GM12872 (cell line): ENCODE measurements around the gene OSBPL6.

Experiments
- TF ChIP-seq, protein P1 (sequence below): IDR thresholded peaks from 3 replicates; pipeline ENCODE4 v1.5.1; 2011; ENCODE audit warnings: low read depth, mild to moderate bottlenecking, low read length, moderate library complexity; ENCODE audit not compliant: insufficient read depth

The OSBPL6 gene

DNA sequence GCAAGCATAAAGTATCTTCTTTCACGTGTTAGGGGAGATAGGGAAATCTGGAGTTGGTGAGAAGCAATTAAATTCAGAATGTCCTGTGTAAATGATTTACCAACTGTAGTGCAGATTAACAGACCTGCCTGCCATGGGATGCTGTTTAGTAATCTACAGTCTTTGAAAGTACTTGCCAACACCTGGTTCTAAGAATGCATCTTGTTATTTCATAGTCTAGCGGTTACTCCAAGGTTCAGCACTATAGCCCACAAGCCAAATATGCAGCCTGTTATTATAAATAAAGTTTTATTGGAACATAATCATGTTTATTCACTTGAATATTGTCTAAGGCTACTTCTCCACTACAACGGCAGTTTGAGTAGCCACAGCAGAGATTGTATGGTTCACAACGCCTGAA lies 100.8 kb downstream of the OSBPL6 start:
- TF ChIP-seq, protein P1, sequence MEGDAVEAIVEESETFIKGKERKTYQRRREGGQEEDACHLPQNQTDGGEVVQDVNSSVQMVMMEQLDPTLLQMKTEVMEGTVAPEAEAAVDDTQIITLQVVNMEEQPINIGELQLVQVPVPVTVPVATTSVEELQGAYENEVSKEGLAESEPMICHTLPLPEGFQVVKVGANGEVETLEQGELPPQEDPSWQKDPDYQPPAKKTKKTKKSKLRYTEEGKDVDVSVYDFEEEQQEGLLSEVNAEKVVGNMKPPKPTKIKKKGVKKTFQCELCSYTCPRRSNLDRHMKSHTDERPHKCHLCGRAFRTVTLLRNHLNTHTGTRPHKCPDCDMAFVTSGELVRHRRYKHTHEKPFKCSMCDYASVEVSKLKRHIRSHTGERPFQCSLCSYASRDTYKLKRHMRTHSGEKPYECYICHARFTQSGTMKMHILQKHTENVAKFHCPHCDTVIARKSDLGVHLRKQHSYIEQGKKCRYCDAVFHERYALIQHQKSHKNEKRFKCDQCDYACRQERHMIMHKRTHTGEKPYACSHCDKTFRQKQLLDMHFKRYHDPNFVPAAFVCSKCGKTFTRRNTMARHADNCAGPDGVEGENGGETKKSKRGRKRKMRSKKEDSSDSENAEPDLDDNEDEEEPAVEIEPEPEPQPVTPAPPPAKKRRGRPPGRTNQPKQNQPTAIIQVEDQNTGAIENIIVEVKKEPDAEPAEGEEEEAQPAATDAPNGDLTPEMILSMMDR = no peak

DNA sequence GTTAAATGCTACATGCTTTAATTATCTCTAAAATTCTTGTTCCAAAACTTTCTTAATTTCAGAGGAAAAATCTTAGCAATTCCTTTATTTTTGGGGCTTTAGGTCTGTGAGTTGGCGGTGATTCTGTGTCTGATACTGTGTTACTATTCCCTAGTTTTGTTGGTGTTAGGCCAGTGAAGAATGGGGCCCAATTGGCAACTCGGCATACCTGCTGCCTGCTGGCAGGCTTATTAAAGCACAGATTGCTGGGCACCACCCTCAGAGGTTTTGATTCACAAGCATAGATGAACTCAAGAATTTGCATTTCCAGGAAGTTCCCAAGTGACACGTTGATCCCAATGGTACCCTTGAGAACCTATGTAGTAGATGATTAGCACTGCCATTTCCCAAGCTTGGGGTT lies 101.6 kb downstream of the OSBPL6 start:
- TF ChIP-seq, protein P1 = no peak

DNA sequence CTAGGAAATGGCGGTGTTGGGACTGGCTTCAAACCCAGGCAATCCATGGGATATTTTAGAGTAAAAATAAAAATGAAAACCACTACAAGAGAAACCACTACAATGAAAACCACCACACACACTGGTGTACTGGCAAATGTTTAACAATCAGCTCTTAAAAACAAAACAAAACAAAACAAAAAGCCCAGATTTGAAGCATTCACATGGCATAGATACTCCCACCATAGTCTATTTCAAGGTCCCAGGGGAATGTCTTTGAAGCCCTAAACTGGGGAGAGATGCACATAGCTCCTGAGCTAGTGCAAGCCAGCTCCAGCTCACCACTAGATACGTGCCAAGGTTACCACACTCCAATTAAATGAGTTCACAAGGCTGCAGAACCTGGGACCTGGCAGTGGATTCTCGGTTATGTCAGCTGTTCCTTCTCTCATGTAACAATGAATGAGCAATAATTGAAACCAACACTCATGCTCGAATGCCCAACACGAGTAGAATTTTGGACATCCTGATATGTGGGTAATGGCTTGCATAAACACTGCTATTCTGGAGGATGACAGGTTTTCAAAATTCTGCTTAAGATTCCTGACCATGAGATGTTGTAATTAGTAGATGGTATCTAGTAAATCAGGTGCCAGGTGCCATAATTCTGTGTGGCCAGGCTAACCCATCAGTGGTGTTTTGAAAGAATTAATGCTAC lies 102.2 kb downstream of the OSBPL6 start:
- TF ChIP-seq, protein P1 = no peak

DNA sequence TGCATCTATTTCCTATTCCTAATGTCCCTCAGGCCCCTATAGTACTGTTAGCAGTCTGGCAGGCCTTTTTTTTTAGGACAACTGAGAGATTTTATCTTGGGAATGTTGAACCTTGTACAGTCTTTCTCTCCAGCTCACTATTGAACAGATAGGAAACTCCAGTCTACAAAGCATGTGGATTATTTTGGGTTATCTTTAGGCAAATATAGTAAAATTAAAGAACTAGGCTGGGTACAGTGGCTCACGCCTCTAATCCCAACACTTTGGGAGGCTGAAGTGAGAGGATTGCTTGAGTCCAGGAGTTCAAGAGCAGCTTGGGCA lies 102.7 kb downstream of the OSBPL6 start:
- TF ChIP-seq, protein P1 = no peak

DNA sequence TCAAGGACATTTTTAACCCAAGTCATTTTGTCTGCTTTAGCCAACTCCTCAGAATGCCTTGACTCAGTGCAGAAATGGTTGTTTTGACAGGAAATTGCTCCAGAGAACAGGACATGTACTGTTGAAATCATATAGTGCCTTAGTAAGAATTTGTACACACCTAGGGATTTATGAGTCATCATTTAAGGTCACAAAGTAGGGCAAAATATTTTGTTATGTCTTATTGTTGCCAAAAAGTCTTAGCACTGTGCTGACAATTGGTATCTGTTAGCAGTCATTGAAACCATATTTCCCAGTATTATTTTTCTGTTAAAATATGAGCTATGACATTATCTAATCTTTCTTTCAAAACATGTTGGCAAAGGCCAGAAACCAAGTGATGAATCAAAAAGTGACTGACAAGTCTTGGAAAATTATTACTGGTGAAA lies 104.5 kb downstream of the OSBPL6 start:
- TF ChIP-seq, protein P1 = no peak

- TF ChIP-seq, protein P1 = no peak
Measured at GRCh38 chr2:178301649-178302238, 107.4 kb downstream of the OSBPL6 start.

DNA sequence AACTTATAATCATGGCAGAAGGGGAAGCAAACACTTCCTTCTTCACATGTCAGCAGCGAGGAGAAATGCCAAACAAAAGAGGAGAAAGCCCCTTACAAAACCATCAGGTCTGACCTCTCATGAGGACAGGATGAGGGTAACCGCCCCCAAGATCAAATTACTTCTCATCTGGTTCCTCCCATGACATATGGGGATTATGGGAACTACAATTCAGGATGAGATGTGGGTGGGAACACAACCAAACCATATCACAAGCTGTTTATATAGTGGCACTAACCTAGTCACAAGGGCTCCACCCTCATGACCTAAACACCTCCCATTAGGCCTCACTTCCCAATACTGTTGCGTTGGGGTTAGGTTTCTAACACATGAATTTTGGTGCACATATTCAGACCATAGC lies 110.0 kb downstream of the OSBPL6 start:
- TF ChIP-seq, protein P1 = no peak
